HUES64 (cell line): ENCODE data around the gene AQP3.
A peak's percentile ranks its signal among the peaks of the same experiment; 100 is the strongest.
"Not testable (repeated sequence)": the region's sequence is repeated elsewhere in the genome, so short reads cannot be mapped to it uniquely, and the experiment has no call there.

Experiments
- H3K27ac ChIP-seq: 2 replicates; pipeline ENCODE4 v1.7.0; 2013; ENCODE audit warnings: low read depth, low read length, inconsistent platforms
- H3K27me3 ChIP-seq: 2 replicates; pipeline ENCODE4 v1.6.1; 2013; ENCODE audit warnings: mild to moderate bottlenecking, low read length; ENCODE audit not compliant: insufficient read depth
- H3K36me3 ChIP-seq: 2 replicates; pipeline ENCODE4 v1.6.1; 2013; ENCODE audit warnings: mild to moderate bottlenecking, low read length; ENCODE audit not compliant: insufficient read depth
- H3K4me1 ChIP-seq: 2 replicates; pipeline ENCODE4 v1.6.1; 2013; ENCODE audit warnings: mild to moderate bottlenecking, low read length, moderate library complexity; ENCODE audit not compliant: insufficient read depth
- H3K4me3 ChIP-seq: 2 replicates; pipeline ENCODE4 v1.5.1; 2013; ENCODE audit warnings: mild to moderate bottlenecking, low read length, moderate library complexity
- H3K9ac ChIP-seq: 2 replicates; pipeline ENCODE4 v1.6.1; 2013; ENCODE audit warnings: mild to moderate bottlenecking, low read depth, low read length
- H3K9me3 ChIP-seq: 2 replicates; pipeline ENCODE4 v1.6.1; 2013; ENCODE audit warnings: low read depth, low read length; ENCODE audit not compliant: insufficient read depth
- WGBS: fragments of 150-250, 120-280 bp; methylation state at CpG from one replicate; pipeline ENCODE4 v1.1.7; 2013; ENCODE audit warnings: missing lambda C conversion rate; 5-methylcytosine and 5-hydroxymethylcytosine counted together

Gene AQP3

DNA sequence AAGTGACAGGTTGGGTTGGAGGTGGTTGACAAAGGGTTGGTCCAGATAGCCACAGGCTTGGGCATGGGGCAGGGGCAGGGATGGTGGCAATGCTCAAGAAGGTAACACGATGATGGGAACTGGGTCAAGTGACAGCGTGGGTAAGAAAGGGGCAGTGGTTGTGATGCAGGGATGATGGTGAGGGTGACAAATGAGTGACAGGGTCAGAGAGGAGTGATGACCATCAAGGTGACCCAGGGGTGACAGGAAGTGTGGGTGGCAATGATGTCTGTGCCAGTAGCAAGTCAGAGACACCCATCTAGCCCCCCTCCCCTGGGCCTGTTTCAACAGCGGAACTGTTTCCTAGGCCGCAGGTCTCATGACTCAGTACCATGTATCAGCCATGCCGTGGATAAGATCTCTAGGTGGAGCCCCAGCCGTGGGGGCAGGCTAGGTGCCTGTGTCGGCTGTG lies 20.5 kb downstream of the AQP3 start:
- Histone ChIP-seq H3K9ac (no peak overlapping the region), H3K9me3 (no peaks in the 10 kb centered on the region), H3K36me3 (no peaks in the 10 kb centered on the region), H3K4me3 (no peak overlapping the region), H3K27ac (no peak overlapping the region), H3K4me1 (no peaks in the 10 kb centered on the region), H3K27me3 (no peaks in the 10 kb centered on the region)
- 94% methylated on average over 7 of the region's 7 CpGs for WGBS

DNA sequence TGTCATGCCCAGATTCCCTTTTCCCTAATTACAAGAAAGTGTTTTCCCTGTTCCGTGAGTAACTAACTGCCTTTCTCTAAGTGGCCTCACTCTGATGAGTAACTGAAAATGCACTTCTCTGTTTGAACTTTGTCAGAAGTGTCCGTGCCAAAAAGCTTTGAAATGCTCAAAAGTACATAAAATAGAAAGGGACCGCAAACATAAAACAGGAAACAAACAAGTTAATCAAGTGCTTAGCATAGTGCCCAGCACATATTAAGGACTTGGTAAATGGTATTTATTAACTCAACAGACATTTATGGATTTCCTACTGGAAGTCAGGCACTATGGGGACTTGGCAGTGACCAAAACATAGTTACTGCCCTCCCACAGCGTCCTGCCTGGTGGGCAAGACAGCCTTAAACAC lies 22.3 kb downstream of the AQP3 start:
- WGBS, result 85% methylated on average over 4 of the region's 4 CpGs
- Histone ChIP-seq H3K27me3 (no peaks in the 10 kb centered on the region), H3K36me3 (no peaks in the 10 kb centered on the region), H3K4me3 (no peak overlapping the region), H3K9me3 (no peaks in the 10 kb centered on the region), H3K9ac (no peak overlapping the region), H3K27ac (no peak overlapping the region), H3K4me1 (no peaks in the 10 kb centered on the region)

DNA sequence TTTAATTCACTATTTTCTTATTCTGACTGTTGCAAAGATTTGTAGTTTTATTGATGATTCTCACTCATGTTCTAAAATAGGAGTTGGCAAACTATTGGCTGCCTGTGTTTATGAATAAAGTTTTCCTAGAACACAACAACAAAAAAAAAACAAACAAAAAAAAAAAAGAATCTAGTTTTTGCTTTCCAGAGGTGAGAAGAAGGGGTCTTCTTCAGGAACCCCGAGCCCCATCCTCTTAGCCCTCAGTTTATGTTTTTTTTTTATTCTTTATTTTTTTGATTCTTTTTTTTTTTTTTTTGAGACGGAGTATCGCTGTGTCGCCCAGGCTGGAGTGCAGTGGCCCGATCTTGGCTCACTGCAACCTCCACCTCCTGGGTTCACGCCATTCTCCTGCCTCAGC lies 22.9 kb downstream of the AQP3 start:
- H3K4me3 ChIP-seq, H3K27ac ChIP-seq, H3K4me1 ChIP-seq, H3K27me3 ChIP-seq, H3K36me3 ChIP-seq, H3K9me3 ChIP-seq, H3K9ac ChIP-seq: not testable (repeated sequence)
- WGBS, result 93% methylated on average over 4 of the region's 6 CpGs

DNA sequence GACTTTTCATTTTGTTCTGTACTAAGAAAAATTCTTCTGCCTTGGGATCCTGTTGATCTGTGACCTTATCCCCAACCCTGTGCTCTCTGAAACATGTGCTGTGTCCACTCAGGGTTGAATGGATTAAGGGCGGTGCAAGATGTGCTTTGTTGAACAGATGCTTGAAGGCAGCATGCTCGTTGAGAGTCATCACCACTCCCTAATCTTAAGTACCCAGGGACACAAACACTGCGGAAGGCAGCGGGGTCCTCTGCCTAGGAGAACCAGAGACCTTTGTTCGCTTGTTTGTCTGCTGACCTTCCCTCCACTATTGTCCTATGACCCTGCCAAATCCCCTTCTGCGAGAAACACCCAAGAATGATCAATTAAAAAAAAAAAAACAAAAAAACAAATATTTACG lies 23.4 kb downstream of the AQP3 start:
- H3K9me3 ChIP-seq, H3K36me3 ChIP-seq, H3K4me1 ChIP-seq, H3K4me3 ChIP-seq, H3K27me3 ChIP-seq, H3K9ac ChIP-seq, H3K27ac ChIP-seq: not testable (repeated sequence)
- WGBS, result no CpG with 5 or more reads among the region's 7 CpGs

DNA sequence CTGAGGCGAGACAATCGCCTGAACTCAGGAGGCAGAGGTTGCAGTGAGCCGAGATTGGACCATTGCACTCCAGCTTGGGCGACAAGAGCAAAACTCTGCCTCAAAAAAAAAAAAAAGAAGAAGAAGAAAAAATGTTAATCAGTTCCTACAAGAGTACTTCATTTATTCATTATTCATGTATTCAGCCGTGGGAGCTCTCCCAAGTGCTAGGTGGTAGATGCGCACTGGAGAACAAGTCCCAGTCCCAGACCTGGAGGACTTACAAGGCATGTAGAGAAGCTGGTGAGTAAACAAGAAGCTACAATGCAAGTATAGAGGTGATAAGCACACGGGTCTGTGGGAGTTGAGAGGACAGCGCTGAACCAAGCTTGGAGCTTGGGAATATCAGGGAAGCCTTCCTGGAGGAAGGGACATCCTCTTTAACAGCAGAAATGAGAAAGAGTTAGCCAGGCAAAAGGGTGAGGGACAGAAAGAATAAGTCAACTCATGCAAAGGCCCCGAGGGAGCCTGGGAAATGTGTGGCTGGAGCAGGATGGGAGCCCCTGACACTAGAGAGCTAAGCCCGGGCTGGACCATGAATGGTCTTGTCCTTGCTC lies 27.6 kb downstream of the AQP3 start:
- 80% methylated on average over 9 of the region's 10 CpGs for WGBS
- no peaks in the 10 kb centered on the region for H3K36me3 ChIP-seq
- H3K9me3 ChIP-seq, result no peaks in the 10 kb centered on the region
- no peaks in the 10 kb centered on the region for H3K4me1 ChIP-seq
- no peak overlapping the region for H3K4me3 ChIP-seq
- H3K9ac ChIP-seq, result no peak overlapping the region
- no peaks in the 10 kb centered on the region for H3K27me3 ChIP-seq
- no peak overlapping the region for H3K27ac ChIP-seq

DNA sequence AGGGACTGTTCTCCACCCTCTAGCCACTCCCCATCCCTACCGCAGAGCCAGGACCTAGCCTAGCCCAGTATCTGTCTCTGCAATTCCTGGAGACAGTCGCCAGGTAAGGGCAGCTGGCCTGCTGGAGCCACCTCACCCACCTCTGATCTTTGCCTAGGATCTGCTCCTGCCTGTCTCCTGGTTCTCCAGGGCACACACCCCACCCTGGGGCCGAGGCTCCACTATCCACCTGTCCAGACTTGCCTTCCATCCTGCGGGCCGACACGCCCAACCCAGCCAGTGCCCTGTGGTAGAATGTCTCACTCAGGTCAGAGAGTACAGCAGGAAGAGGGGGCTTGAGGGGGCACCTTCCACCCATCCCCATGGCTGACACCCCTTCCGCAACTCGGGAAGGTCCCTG lies 29.3 kb downstream of the AQP3 start:
- WGBS, result 92% methylated on average over 8 of the region's 8 CpGs
- no peaks in the 10 kb centered on the region for H3K9me3 ChIP-seq

DNA sequence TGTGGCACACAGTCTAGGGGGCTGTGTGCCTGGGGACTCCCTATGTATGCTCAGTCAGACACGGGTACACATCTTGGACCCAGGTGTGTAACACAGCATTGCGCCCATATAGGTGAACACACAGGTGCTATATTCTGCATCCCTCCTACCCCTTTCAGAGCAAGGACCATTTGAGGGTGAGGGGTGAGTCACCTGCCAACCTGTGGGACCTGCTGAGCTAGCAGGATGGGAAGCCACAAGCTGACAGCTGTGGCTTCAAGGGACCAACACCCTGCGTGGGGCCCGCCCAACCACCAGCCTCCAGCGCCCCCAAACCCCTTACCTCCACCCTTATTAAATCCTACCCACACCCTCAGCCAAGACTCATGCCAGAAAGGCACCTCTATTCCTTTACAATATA lies 30.4 kb downstream of the AQP3 start:
- Histone ChIP-seq H3K9me3 (no peaks in the 10 kb centered on the region), H3K27me3 (no peaks in the 10 kb centered on the region), H3K27ac (no peak overlapping the region), H3K4me1 (no peaks in the 10 kb centered on the region), H3K9ac (no peak overlapping the region), H3K4me3 (no peak overlapping the region), H3K36me3 (no peaks in the 10 kb centered on the region)
- 81% methylated on average over 5 of the region's 5 CpGs for WGBS

More for the DNA sequence above, 29.3 kb downstream of the AQP3 start:
- Histone ChIP-seq H3K36me3 (no peaks in the 10 kb centered on the region), H3K4me1 (no peaks in the 10 kb centered on the region), H3K9ac (no peak overlapping the region), H3K27me3 (no peaks in the 10 kb centered on the region), H3K27ac (no peak overlapping the region), H3K4me3 (no peak overlapping the region)

DNA sequence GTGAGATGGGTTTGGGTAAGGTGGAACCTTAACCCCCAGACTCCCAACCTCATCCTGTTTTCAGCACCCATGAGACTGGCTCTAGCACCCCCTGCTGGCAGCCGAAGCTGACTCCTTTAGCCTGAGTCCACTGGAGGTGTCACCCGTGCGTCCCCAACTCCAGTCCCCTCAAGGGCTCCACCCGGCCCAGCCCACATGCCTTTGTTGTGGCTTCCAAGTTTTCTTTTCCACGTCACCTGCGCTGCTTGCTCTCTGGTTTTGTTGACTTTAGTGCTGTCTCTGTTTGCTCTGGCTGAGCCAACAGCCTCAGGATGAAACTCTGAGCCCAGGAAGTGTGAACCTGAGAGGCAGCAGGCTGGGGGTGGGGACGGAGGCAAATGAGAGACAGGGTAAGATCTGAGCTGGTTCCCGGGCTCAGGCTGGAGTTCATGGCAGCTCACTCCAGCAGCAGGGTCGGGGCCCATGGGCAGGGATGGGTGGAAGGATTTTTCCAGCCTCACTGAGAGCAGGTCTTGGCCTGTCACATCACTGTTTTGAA lies 31.8 kb downstream of the AQP3 start:
- Histone ChIP-seq H3K9ac (0 out of 2 replicates have a peak overlapping the region, but pooled peaks have one; percentile 13), H3K9me3 (no peaks in the 10 kb centered on the region), H3K27me3 (no peaks in the 10 kb centered on the region), H3K36me3 (no peaks in the 10 kb centered on the region), H3K27ac (no peak overlapping the region), H3K4me3 (no peak overlapping the region), H3K4me1 (no peaks in the 10 kb centered on the region)
- 39% methylated on average over 9 of the region's 9 CpGs for WGBS

DNA sequence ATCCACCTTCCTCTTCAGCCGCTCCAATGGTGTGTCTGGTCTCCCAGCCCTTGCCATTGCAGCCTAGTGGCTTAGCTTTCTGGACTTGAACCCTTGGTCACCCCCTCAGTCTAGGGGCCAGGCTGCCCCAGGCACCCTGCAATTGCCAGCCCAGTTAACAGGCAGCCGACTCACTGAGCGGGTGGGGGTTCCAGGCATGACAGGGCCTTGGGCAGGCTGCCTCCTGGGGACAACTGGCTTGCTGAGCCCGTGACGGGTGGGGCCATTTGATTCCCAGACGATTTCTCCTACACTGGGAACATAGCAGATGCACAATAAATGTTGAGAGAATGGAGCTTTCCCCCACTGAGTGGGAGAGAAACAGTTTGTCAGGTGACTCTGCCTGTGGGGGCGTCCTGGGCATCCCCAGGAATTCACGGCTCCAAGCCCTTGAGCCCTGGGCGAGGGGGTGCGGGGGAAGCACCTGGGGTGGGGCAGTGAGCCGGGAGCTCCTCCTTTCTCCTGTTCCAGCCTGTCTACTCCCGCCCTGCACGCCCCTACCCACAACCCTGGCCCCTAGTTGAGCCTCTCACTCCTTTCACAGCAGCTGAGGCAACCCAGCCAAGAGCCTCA lies 32.4 kb downstream of the AQP3 start:
- no peaks in the 10 kb centered on the region for H3K4me1 ChIP-seq
- H3K27me3 ChIP-seq, result no peaks in the 10 kb centered on the region
- no peaks in the 10 kb centered on the region for H3K9me3 ChIP-seq
- H3K36me3 ChIP-seq, result no peaks in the 10 kb centered on the region
- 86% methylated on average over 13 of the region's 13 CpGs for WGBS
- H3K9ac ChIP-seq, result no peak overlapping the region
- H3K27ac ChIP-seq, result no peak overlapping the region
- no peak overlapping the region for H3K4me3 ChIP-seq

DNA sequence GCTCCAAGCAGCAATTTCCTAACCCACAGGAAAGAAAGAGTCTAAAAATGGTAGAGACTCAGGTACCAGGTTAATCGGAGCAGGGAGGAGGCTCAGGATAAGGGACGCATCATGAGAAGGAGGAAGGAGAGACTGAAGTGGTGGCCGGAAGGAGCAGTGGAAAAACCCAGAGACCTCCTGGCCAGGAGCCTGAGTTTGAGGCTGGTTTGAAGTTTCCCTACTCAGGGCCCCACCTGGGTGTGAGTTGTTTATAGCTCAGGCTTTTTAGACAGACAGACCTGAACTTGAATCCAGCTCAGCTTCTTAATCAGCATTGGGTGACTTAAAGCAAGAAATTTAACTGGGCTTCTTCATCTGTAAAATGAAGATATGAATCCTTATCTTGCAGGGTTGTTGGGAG lies 33.1 kb downstream of the AQP3 start:
- no peak overlapping the region for H3K4me3 ChIP-seq
- H3K27ac ChIP-seq, result no peak overlapping the region
- H3K9ac ChIP-seq, result no peak overlapping the region
- H3K36me3 ChIP-seq, result no peaks in the 10 kb centered on the region
- 86% methylated on average over 3 of the region's 3 CpGs for WGBS
- no peaks in the 10 kb centered on the region for H3K9me3 ChIP-seq
- H3K4me1 ChIP-seq, result no peaks in the 10 kb centered on the region
- H3K27me3 ChIP-seq, result no peaks in the 10 kb centered on the region

DNA sequence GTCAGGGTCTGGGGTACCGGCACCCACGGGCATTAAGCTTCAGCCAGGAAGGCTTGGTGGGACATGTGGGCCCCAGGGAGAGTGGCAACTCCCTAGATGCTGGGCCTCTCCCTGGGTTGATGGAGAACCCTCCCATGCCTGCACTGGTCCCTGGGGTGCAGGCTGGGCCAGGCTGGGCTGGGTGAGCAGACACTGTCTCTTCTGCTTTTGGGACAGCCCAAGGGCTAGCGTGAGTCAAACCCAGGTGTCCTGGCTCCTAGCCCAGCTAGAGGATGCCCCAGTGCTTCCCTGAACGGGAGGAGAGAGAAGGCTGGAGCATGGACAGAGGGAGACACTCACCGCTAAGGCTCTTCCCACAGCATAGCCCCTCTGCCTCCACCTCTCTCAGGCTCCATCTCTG lies 39.3 kb downstream of the AQP3 start:
- no peaks in the 10 kb centered on the region for H3K4me1 ChIP-seq
- H3K27me3 ChIP-seq, result no peaks in the 10 kb centered on the region
- no peaks in the 10 kb centered on the region for H3K9me3 ChIP-seq
- H3K9ac ChIP-seq, result no peak overlapping the region
- no peaks in the 10 kb centered on the region for H3K36me3 ChIP-seq
- H3K27ac ChIP-seq, result no peak overlapping the region
- 86% methylated on average over 5 of the region's 5 CpGs for WGBS
- H3K4me3 ChIP-seq, result no peak overlapping the region
